ENCODE results near the gene KIF24. TPM values are rescaled to one million over a fixed set of nuclear protein-coding genes. Genes with fewer than 3 reads are reported as not detected.

The KIF24 gene
- 2.1 and 4.1 TPM in 2 replicates for total RNA-seq (2014; rRNA removed; shearing (Covaris generic))

GRCh38 chr9:34328987-34329832, at the start of gene KIF24, which contains the start of gene NUDT2:
Gene KIF24 (minus strand): TSS chr9:34329268. CDS start chr9:34311346, 17,922 bp downstream.
Gene NUDT2 (plus strand): TSS chr9:34329569. CDS start chr9:34339040, 9,471 bp downstream.
- Histone ChIP-seq H3K4me3 (peak within 1 kb of the TSS; percentile 54), H3K36me3 (no peaks in the 10 kb centered on the region; the same call in 1 of the 2 replicates), H3K27me3 (replicated peaks) (no peaks in the 10 kb centered on the region), H3K4me1 (replicated peaks) (peaks cover 9% of the 10 kb centered on the region), H3K9me3 (replicated peaks) (no peaks in the 10 kb centered on the region), H3K27ac (peak within 1 kb of the TSS; percentile 90)
- peak; percentile 90 to 94 for DNase-seq (ENCODE audit: low read depth in 1 of 2, low spot score in 2 of 2)

GRCh38 chr9:34378376-34379060, 49.5 kb upstream of the KIF24 start:
- no peak for DNase-seq (ENCODE audit: low read depth in 1 of 2, low spot score in 2 of 2)
- Histone ChIP-seq H3K36me3 (no peaks in the 10 kb centered on the region), H3K4me1 (replicated peaks) (0 out of 2 replicates have a peak, but pooled peaks cover 7% of the 10 kb centered on the region), H3K27me3 (replicated peaks) (no peaks in the 10 kb centered on the region), H3K9me3 (replicated peaks) (no peaks in the 10 kb centered on the region), H3K27ac (no peak overlapping the region), H3K4me3 (no peak overlapping the region)

- Histone ChIP-seq H3K36me3 (no peaks in the 10 kb centered on the region), H3K27me3 (replicated peaks) (no peaks in the 10 kb centered on the region), H3K4me1 (replicated peaks) (0 out of 2 replicates have a peak, but pooled peaks cover 7% of the 10 kb centered on the region), H3K9me3 (replicated peaks) (no peaks in the 10 kb centered on the region), H3K27ac (no peak overlapping the region), H3K4me3 (peak overlapping the region; percentile 49)
- no peak for DNase-seq (ENCODE audit: low read depth in 1 of 2, low spot score in 2 of 2)
Observed at GRCh38 chr9:34377404-34377746, 48.3 kb upstream of the KIF24 start.

- DNase-seq (ENCODE audit: low read depth in 1 of 2, low spot score in 2 of 2), result peak; percentile 80 to 91
- no peaks in the 10 kb centered on the region for H3K27me3 ChIP-seq (replicated peaks)
- H3K9me3 ChIP-seq (replicated peaks), result no peaks in the 10 kb centered on the region
- 0 out of 2 replicates have a peak, but pooled peaks cover 7% of the 10 kb centered on the region for H3K4me1 ChIP-seq (replicated peaks)
- H3K36me3 ChIP-seq, result no peaks in the 10 kb centered on the region
- peak within 1 kb of the TSS; percentile 49 for H3K4me3 ChIP-seq
- H3K27ac ChIP-seq, result no peak within 1 kb of the TSS
Observed at GRCh38 chr9:34376596-34377403, 47.7 kb upstream of the KIF24 start, which contains the start of gene MYORG. Gene MYORG (minus strand): TSS chr9:34376898. CDS start chr9:34372943, 3,955 bp downstream.

GRCh38 chr9:34375901-34376595, 47.0 kb upstream of the KIF24 start:
- H3K4me1 ChIP-seq (replicated peaks), result 0 out of 2 replicates have a peak, but pooled peaks cover 7% of the 10 kb centered on the region
- H3K27me3 ChIP-seq (replicated peaks), result no peaks in the 10 kb centered on the region
- peak overlapping the region; percentile 49 for H3K4me3 ChIP-seq
- H3K27ac ChIP-seq, result no peak overlapping the region
- peak in 1 of 2 experiments; percentile 7 for DNase-seq (ENCODE audit: low read depth in 1 of 2, low spot score in 2 of 2)
- H3K36me3 ChIP-seq, result no peaks in the 10 kb centered on the region
- no peaks in the 10 kb centered on the region for H3K9me3 ChIP-seq (replicated peaks)

GRCh38 chr9:34374905-34375552, 46.0 kb upstream of the KIF24 start:
- no peaks in the 10 kb centered on the region for H3K9me3 ChIP-seq (replicated peaks)
- no peaks in the 10 kb centered on the region for H3K27me3 ChIP-seq (replicated peaks)
- no peaks in the 10 kb centered on the region for H3K36me3 ChIP-seq
- H3K4me3 ChIP-seq, result no peak overlapping the region
- no peak overlapping the region for H3K27ac ChIP-seq
- no peak for DNase-seq (ENCODE audit: low read depth in 1 of 2, low spot score in 2 of 2)
- 0 out of 2 replicates have a peak, but pooled peaks cover 5% of the 10 kb centered on the region for H3K4me1 ChIP-seq (replicated peaks)

- Histone ChIP-seq H3K36me3 (no peaks in the 10 kb centered on the region), H3K27me3 (replicated peaks) (no peaks in the 10 kb centered on the region), H3K27ac (no peak overlapping the region), H3K9me3 (replicated peaks) (no peaks in the 10 kb centered on the region), H3K4me3 (no peak overlapping the region), H3K4me1 (replicated peaks) (0 out of 2 replicates have a peak, but pooled peaks cover 5% of the 10 kb centered on the region)
- no peak for DNase-seq (ENCODE audit: low read depth in 1 of 2, low spot score in 2 of 2)
Observed at GRCh38 chr9:34374339-34374738, 45.3 kb upstream of the KIF24 start.

GRCh38 chr9:34373749-34374148, 44.7 kb upstream of the KIF24 start:
- Histone ChIP-seq H3K27me3 (replicated peaks) (no peaks in the 10 kb centered on the region), H3K4me1 (replicated peaks) (0 out of 2 replicates have a peak, but pooled peaks cover 5% of the 10 kb centered on the region), H3K9me3 (replicated peaks) (no peaks in the 10 kb centered on the region), H3K36me3 (no peaks in the 10 kb centered on the region), H3K27ac (no peak overlapping the region), H3K4me3 (no peak overlapping the region)
- DNase-seq (ENCODE audit: low read depth in 1 of 2, low spot score in 2 of 2), result no peak

GRCh38 chr9:34372467-34373011, 43.5 kb upstream of the KIF24 start:
- no peak overlapping the region for H3K27ac ChIP-seq
- DNase-seq (ENCODE audit: low read depth in 1 of 2, low spot score in 2 of 2), result no peak
- H3K27me3 ChIP-seq (replicated peaks), result no peaks in the 10 kb centered on the region
- H3K9me3 ChIP-seq (replicated peaks), result no peaks in the 10 kb centered on the region
- H3K4me3 ChIP-seq, result no peak overlapping the region
- no peaks in the 10 kb centered on the region for H3K36me3 ChIP-seq
- H3K4me1 ChIP-seq (replicated peaks), result 0 out of 2 replicates have a peak, but pooled peaks cover 5% of the 10 kb centered on the region

GRCh38 chr9:34371886-34372466, 42.9 kb upstream of the KIF24 start:
- Histone ChIP-seq H3K27ac (no peak overlapping the region), H3K4me1 (replicated peaks) (0 out of 2 replicates have a peak, but pooled peaks cover 5% of the 10 kb centered on the region), H3K4me3 (no peak overlapping the region), H3K27me3 (replicated peaks) (no peaks in the 10 kb centered on the region), H3K9me3 (replicated peaks) (no peaks in the 10 kb centered on the region), H3K36me3 (no peaks in the 10 kb centered on the region)
- DNase-seq (ENCODE audit: low read depth in 1 of 2, low spot score in 2 of 2), result no peak

GRCh38 chr9:34370970-34371880, 42.2 kb upstream of the KIF24 start:
- no peaks in the 10 kb centered on the region for H3K36me3 ChIP-seq
- no peak overlapping the region for H3K27ac ChIP-seq
- 0 out of 2 replicates have a peak, but pooled peaks cover 3% of the 10 kb centered on the region for H3K4me1 ChIP-seq (replicated peaks)
- no peaks in the 10 kb centered on the region for H3K9me3 ChIP-seq (replicated peaks)
- no peak overlapping the region for H3K4me3 ChIP-seq
- no peaks in the 10 kb centered on the region for H3K27me3 ChIP-seq (replicated peaks)
- no peak for DNase-seq (ENCODE audit: low read depth in 1 of 2, low spot score in 2 of 2)
